Ascending aorta (tissue), 2 donors: ENCODE measurements around the gene GYPC. TPM values are rescaled to one million over a fixed set of nuclear protein-coding genes. Genes with fewer than 3 reads are reported as not detected.

ENCODE experiments used
- DNase-seq, 2 donors: peaks; one replicate each; pipeline ENCODE4 v3.0.0-alpha.2; 2019; ENCODE audit warnings: low spot score in 2 of 2
- H3K27ac ChIP-seq, 2 donors: fragments of 200-600 bp; sonication (generic); one replicate each; pipeline ENCODE4 v1.5.1; 2016 to 2017; ENCODE audit warnings: mild to moderate bottlenecking in 1 of 2
- H3K27me3 ChIP-seq: fragments of 200-600 bp; sonication (generic); one replicate; pipeline ENCODE4 v1.5.1; 2017
- H3K36me3 ChIP-seq, 2 donors: fragments of 200-600 bp; sonication (generic); one replicate each; pipeline ENCODE4 v1.5.1; 2016
- H3K4me1 ChIP-seq, 2 donors: fragments of 200-600 bp; sonication (generic); one replicate each; pipeline ENCODE4 v1.5.1; 2016 to 2017; ENCODE audit warnings: mild to moderate bottlenecking in 1 of 2
- H3K4me3 ChIP-seq, 2 donors: fragments of 200-600 bp; sonication (generic); one replicate each; pipeline ENCODE4 v1.5.1; 2016 to 2017; ENCODE audit warnings: mild to moderate bottlenecking in 1 of 2
- H3K9me3 ChIP-seq, 2 donors: fragments of 200-600 bp; sonication (generic); one replicate each; pipeline ENCODE4 v1.5.1; 2016
- CTCF ChIP-seq, 3 experiments: fragments of 200-600 bp in 2 of 3; fragments of 450-650 bp in 1 of 3; sonication (generic) in 2 of 3; IDR thresholded peaks; one replicate each; pipeline ENCODE4 v1.5.1; 2016 to 2019; ENCODE audit warnings: antibody characterized with exemption in 3 of 3, mild to moderate bottlenecking in 1 of 3, moderate library complexity in 1 of 3
- intact Hi-C: fragments of 100-400 bp; cut with DNase I; formaldehyde crosslinking; loops from one replicate; pipeline ENCODE4 v1.15.1; 2023
- total RNA-seq: library from RNA; depleted of rRNA; stranded (reverse); fragments of >200 nt; gene quantifications from one replicate; pipeline ENCODE4 v1.1.0, GENCODE V29; 2016

The GYPC gene
- total RNA-seq, 1 donor from 2014 or later: 94.7 TPM

- no peaks in the 10 kb centered on the region for H3K36me3 ChIP-seq
- H3K4me1 ChIP-seq: no peaks in the 10 kb centered on the region
- intact Hi-C loops: no loop called here
- no peak overlapping the region for H3K4me3 ChIP-seq
- no peaks in the 10 kb centered on the region for H3K9me3 ChIP-seq
- no peak overlapping the region for H3K27ac ChIP-seq
- TF ChIP-seq CTCF (IDR thresholded peaks at IDR 0.05): no peak
- no peak for DNase-seq
- H3K27me3 ChIP-seq: no peaks in the 10 kb centered on the region
Measured at GRCh38 chr2:126732682-126733245, 76.8 kb downstream of the GYPC start.

- no peak for DNase-seq
- Histone ChIP-seq H3K27me3 (no peaks in the 10 kb centered on the region), H3K27ac (no peak overlapping the region), H3K36me3 (no peaks in the 10 kb centered on the region), H3K4me3 (no peak overlapping the region), H3K4me1 (no peaks in the 10 kb centered on the region), H3K9me3 (no peaks in the 10 kb centered on the region)
- TF ChIP-seq CTCF (IDR thresholded peaks at IDR 0.05): no peak
- intact Hi-C loops: no loop called here
Measured at GRCh38 chr2:126733795-126734194, 77.8 kb downstream of the GYPC start.

- H3K4me1 ChIP-seq: no peaks in the 10 kb centered on the region
- H3K36me3 ChIP-seq: no peaks in the 10 kb centered on the region
- no peaks in the 10 kb centered on the region for H3K9me3 ChIP-seq
- intact Hi-C loops: no loop called here
- no peak for DNase-seq
- no peak for TF ChIP-seq CTCF (IDR thresholded peaks at IDR 0.05)
- H3K4me3 ChIP-seq: no peak overlapping the region
- H3K27me3 ChIP-seq: no peaks in the 10 kb centered on the region
- H3K27ac ChIP-seq: no peak overlapping the region
Measured at GRCh38 chr2:126736133-126736874, 80.3 kb downstream of the GYPC start.

GRCh38 chr2:126739141-126739540 is 83.2 kb downstream of the GYPC start:
- H3K27me3 ChIP-seq: no peaks in the 10 kb centered on the region
- no peaks in the 10 kb centered on the region for H3K4me1 ChIP-seq
- no peak for DNase-seq
- H3K9me3 ChIP-seq: no peaks in the 10 kb centered on the region
- intact Hi-C loops: no loop called here
- H3K36me3 ChIP-seq: no peaks in the 10 kb centered on the region
- TF ChIP-seq CTCF (IDR thresholded peaks at IDR 0.05): no peak
- no peak overlapping the region for H3K4me3 ChIP-seq
- H3K27ac ChIP-seq: no peak overlapping the region

- no peak for TF ChIP-seq CTCF (IDR thresholded peaks at IDR 0.05)
- intact Hi-C loops: no loop called here
- Histone ChIP-seq H3K4me1 (no peaks in the 10 kb centered on the region), H3K36me3 (no peaks in the 10 kb centered on the region), H3K9me3 (no peaks in the 10 kb centered on the region), H3K27ac (no peak overlapping the region), H3K27me3 (no peaks in the 10 kb centered on the region), H3K4me3 (no peak overlapping the region)
- DNase-seq: no peak
Measured at GRCh38 chr2:126744640-126745039, 88.7 kb downstream of the GYPC start.

Other genes with a start within 250 kb of the GYPC start
- gene TEX51, start 242.7 kb downstream of the GYPC start, total RNA-seq: not detected